ENCODE measurements around the gene BAHCC1. TPM values are rescaled to one million over a fixed set of nuclear protein-coding genes. Genes with fewer than 3 reads are reported as not detected.
"Not testable (repeated sequence)": the region's sequence is repeated elsewhere in the genome, so short reads cannot be mapped to it uniquely, and the experiment has no call there.

BAHCC1 gene
- total RNA-seq, 2 donors from 2014 or later, result 12.5 to 26.3 TPM

DNA sequence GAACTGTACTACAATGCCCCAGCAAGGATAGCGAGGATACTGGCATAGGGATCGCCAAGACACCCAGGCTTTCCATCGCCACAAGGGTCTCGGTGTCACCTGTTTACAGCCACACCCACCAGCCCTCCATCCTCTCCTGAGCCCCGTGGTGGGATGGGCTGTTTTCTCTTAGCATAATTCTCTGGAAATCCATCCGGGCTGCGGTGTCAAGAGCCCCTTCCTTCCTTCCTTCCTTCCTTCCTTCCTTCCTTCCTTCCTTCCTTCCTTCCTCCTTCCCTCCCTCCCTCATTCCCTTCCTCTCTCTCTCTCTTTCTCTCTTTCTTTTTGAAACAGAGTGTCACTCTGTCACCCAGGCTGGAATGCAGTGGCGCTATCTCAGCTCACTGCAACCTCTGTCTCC lies 36.0 kb upstream of the BAHCC1 start:
- Histone ChIP-seq H3K27ac (no peak overlapping the region), H3K36me3 (no peaks in the 10 kb centered on the region)
- DNase-seq, result no peak

DNA sequence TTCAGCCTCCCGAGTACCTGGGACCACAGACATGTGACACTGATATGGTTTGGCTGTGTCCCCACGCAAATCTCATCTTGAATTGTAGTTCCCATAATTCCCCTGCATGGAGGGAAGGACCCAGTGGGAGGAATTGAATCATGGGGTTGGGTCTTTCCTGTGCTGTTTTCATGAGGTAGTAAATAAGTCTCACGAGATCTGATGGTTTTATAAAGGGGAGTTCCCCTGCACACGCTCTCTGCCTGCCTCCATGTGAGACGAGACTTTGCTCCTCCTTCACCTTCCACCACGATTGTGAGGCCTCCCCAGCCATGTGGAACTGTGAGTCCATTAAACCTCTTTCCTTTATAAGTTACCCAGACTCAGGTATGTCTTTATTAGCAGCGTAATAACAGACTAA lies 33.3 kb upstream of the BAHCC1 start:
- intact Hi-C loops (cut with DNase I); H3K9me3 ChIP-seq; H3K9ac ChIP-seq (ENCODE audit: low read depth in 2 of 2, low read length in 2 of 2); H3K36me3 ChIP-seq; DNase-seq; H3K4me3 ChIP-seq; H3K27me3 ChIP-seq; H3K27ac ChIP-seq: not testable (repeated sequence)
- peaks cover 18% of the 10 kb centered on the region for H3K4me1 ChIP-seq

More for the DNA sequence above, 36.0 kb upstream of the BAHCC1 start:
- Histone ChIP-seq H3K9ac (ENCODE audit: low read depth in 2 of 2, low read length in 2 of 2) (no peak overlapping the region), H3K4me3 (no peak overlapping the region), H3K9me3 (no peaks in the 10 kb centered on the region), H3K4me1 (peaks cover 6% of the 10 kb centered on the region), H3K27me3 (no peaks in the 10 kb centered on the region)
- TF ChIP-seq, protein P1, sequence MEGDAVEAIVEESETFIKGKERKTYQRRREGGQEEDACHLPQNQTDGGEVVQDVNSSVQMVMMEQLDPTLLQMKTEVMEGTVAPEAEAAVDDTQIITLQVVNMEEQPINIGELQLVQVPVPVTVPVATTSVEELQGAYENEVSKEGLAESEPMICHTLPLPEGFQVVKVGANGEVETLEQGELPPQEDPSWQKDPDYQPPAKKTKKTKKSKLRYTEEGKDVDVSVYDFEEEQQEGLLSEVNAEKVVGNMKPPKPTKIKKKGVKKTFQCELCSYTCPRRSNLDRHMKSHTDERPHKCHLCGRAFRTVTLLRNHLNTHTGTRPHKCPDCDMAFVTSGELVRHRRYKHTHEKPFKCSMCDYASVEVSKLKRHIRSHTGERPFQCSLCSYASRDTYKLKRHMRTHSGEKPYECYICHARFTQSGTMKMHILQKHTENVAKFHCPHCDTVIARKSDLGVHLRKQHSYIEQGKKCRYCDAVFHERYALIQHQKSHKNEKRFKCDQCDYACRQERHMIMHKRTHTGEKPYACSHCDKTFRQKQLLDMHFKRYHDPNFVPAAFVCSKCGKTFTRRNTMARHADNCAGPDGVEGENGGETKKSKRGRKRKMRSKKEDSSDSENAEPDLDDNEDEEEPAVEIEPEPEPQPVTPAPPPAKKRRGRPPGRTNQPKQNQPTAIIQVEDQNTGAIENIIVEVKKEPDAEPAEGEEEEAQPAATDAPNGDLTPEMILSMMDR (IDR thresholded peaks at IDR 0.05), result no peak
- intact Hi-C loops (cut with DNase I), result no loop called here

DNA sequence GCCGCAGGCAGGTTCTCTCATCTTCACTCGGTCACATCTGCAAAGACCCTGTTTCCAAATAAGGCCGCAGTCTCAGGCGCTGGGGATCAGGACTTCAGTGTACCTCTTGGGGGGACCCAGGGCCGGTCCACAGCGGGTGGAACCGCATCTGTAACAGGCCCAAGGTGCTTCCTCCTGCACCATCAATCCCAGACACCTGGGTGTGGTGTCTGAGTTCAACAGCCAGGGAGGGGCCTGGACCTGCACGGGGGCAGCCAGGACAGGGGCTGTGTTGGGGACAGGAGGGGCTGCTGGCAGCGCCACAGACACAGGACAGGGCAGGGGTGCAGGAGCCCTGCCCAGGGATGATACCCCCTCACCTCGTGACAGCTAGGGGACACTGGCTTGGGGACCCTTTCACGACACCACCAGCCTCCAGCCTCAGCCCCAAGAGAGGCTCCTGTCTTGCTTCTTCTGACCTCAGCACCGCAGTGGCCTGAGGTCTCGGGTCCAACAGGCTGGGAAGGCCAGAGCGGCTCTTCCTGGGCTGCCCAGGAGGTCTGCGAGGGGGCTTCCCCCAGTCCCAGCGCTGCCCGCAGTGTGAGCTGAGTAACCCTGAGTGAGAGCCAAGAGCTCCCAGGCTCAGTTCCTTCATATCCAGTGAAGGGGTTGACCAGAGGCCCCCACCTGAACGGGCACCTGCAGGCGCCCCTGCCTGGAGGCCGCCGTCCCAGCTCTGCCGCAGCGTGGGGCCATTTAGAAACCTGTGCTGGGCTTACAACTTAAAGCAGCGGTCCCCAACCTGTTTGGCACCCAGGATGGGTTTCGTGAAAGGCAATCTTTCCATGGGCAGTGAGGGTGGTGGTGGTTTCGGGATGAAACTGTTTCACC lies 30.7 kb upstream of the BAHCC1 start:
- intact Hi-C loops (cut with DNase I), result no loop called here
- DNase-seq, result peak; percentile 50
- peak overlapping the region in 1 of 2 donors; percentile 76 for H3K9ac ChIP-seq (ENCODE audit: low read depth in 2 of 2, low read length in 2 of 2)

DNA sequence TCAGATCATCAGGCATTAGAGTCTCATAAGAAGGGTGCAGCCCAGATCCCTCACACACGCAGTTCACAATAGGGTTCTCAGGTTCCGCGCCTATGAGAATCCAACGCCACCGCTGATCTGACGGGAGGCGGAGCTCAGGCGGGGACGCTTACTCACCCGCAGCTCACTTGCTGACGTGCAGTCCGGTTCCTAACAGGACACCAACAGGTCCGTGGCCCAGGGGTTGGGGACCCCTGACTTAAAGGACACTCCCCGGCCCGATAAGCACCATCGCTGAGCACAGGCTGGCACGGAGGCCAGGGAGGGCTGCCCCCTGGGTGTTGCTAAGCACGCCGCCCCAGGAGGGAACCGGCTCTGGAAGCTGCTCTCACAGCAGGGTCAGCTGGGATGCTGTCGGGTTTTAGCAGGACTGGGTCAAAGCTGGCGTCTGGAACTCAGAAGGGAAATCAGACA lies 30.1 kb upstream of the BAHCC1 start:
- peak overlapping the region; percentile 19 for H3K4me3 ChIP-seq
- intact Hi-C loops (cut with DNase I), result no loop called here
- TF ChIP-seq, protein P1 (IDR thresholded peaks at IDR 0.05), result no peak
- H3K9ac ChIP-seq (ENCODE audit: low read depth in 2 of 2, low read length in 2 of 2), result peak overlapping the region; percentile 54 to 76
- no peaks in the 10 kb centered on the region for H3K9me3 ChIP-seq
- no peaks in the 10 kb centered on the region for H3K36me3 ChIP-seq
- DNase-seq, result peak; percentile 78
- H3K4me1 ChIP-seq, result peaks cover 18% of the 10 kb centered on the region
- H3K27ac ChIP-seq, result peak overlapping the region; percentile 59
- H3K27me3 ChIP-seq, result peaks cover 4% of the 10 kb centered on the region

More for the DNA sequence above, 30.7 kb upstream of the BAHCC1 start:
- H3K36me3 ChIP-seq, result no peaks in the 10 kb centered on the region
- TF ChIP-seq, protein P1 (IDR thresholded peaks at IDR 0.05), result no peak
- H3K27ac ChIP-seq, result no peak overlapping the region
- no peaks in the 10 kb centered on the region for H3K9me3 ChIP-seq
- H3K4me1 ChIP-seq, result peaks cover 18% of the 10 kb centered on the region
- H3K4me3 ChIP-seq, result peak overlapping the region; percentile 19
- peaks cover 4% of the 10 kb centered on the region for H3K27me3 ChIP-seq

DNA sequence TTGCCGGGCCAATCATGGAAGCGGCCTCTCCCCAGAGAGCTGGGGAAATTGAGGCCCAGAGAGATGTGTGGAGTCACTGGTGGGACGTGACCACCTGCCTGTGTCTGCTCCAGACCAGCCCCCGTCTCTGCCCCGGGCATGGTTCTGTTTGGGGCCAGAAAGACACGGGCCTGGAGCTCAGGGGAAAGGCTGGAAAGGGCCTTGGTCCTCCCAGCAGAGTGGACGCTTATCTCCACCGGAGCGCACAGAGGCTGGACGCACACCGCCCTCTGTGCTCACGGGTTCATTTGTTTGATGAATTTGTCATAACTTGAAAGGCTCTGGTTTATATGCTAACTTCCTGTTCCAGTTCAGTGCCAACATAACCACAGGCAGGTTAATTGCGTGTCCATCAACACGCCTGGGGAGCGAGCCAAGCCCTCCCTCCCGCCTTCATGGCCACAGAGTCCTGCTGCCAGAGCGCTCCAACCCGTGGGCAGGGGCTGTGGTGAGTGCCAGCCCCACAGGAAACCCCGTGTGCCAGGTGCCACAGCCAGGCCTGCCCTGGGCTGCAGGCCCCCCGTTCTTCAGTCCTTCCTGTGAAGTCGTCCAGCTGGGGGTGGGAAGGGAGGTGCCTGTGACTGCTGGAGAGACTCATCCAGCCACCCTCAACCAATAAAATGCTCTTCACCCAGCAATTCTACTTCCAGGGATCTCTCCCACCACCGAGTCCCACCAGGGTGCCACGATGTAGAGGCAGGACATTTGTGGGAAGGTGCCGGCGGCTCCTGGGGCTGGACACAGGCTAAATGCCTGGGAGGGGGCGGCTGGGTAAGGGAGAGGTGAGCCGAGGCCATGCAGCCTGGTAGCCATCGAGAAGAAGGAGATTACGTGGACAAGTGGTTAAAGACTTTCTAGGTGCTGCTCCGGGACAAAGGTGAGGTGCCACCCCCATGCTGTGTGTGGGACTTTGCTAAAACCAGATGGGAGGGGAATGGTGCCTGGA lies 29.4 kb upstream of the BAHCC1 start:
- H3K9ac ChIP-seq (ENCODE audit: low read depth in 2 of 2, low read length in 2 of 2), result peak overlapping the region; percentile 54 to 76
- H3K4me1 ChIP-seq, result peaks cover 18% of the 10 kb centered on the region
- peak; percentile 85 for DNase-seq
- peaks cover 4% of the 10 kb centered on the region for H3K27me3 ChIP-seq
- H3K4me3 ChIP-seq, result peak overlapping the region; percentile 19
- peak overlapping the region; percentile 59 for H3K27ac ChIP-seq
- H3K36me3 ChIP-seq, result no peaks in the 10 kb centered on the region
- intact Hi-C loops (cut with DNase I), result no loop called here
- TF ChIP-seq, protein P1 (IDR thresholded peaks at IDR 0.05), result no peak
- H3K9me3 ChIP-seq, result no peaks in the 10 kb centered on the region

Measured in colonic mucosa (tissue), 4 donors.